HCT116 (cell line): Measurements from ENCODE around the gene TRNAU1AP. TPM values are rescaled to one million over a fixed set of nuclear protein-coding genes. Genes with fewer than 3 reads are reported as not detected.

Source experiments
- ATAC-seq: fragments of 200-7000 bp; cut with Tn5 transposase; 2 replicates; pipeline ENCODE4 v1.9.1; 2020; ENCODE audit warnings: mild to moderate bottlenecking, moderate library complexity
- BruUV-seq: library from RNA; stranded (reverse); fragments of 400-500 nt; replicated peaks from 2 replicates; lab custom pipeline; 2021; lab: Mats Ljungman, UMichigan
- CTCF ChIA-PET: fragments of 300-600 bp; sonication (Branson Sonifier 250); formaldehyde crosslinking; loops from one replicate; lab custom pipeline; 2021; ENCODE audit warnings: antibody characterized with exemption; lab: Charles Lee
- POLR2A ChIA-PET: fragments of 300-600, 350-600 bp; sonication (Branson Sonifier 250); formaldehyde crosslinking; loops from one replicate; lab custom pipeline; 2021; ENCODE audit warnings: antibody characterized with exemption; lab: Charles Lee
- RAD21 ChIA-PET, 2 experiments: fragments of 300-600 bp; sonication (Branson Sonifier 250); formaldehyde crosslinking; loops; one replicate each; lab custom pipeline; 2023; ENCODE audit warnings: low total read pairs in 2 of 2; ENCODE audit not compliant: uncharacterized antibody in 2 of 2, unreplicated experiment in 2 of 2, low non-redundant PET in 1 of 2; lab: Charles Lee
- DNase-seq: peaks from one replicate; pipeline ENCODE4 v3.0.0-alpha.2; 2010; ENCODE audit warnings: low read depth, low spot score
- H2AFZ ChIP-seq: fragments of 200-600 bp; shearing (Covaris generic), sonication (generic); 2 replicates; pipeline ENCODE4 v1.6.1; 2017; ENCODE audit warnings: low read depth, mixed run types, mixed read lengths, antibody characterized with exemption, low read length; ENCODE audit not compliant: poor library complexity, severe bottlenecking
- H3K27ac ChIP-seq: 2 replicates; pipeline ENCODE4 v1.5.1; 2012; ENCODE audit warnings: low read depth, low read length
- H3K27me3 ChIP-seq: fragments of 200-600 bp; sonication (generic); 2 replicates; pipeline ENCODE4 v1.6.1; 2016; ENCODE audit warnings: mixed run types, low read length, mixed read lengths; ENCODE audit not compliant: insufficient read depth
- H3K36me3 ChIP-seq, 2 experiments: fragments of 200-500 bp in 1 of 2; fragments of 200-600 bp in 1 of 2; sonication (Bioruptor generic) in 1 of 2; sonication (generic) in 1 of 2; 2 replicates each; pipeline versions ENCODE4 v1.5.1 to v1.6.1; 2014 to 2016; ENCODE audit warnings: low read length in 2 of 2, inconsistent platforms in 1 of 2, mixed read lengths in 1 of 2, mixed run types in 1 of 2; ENCODE audit not compliant: insufficient read depth in 2 of 2, control insufficient read depth in 1 of 2
- H3K4me1 ChIP-seq, 2 experiments: fragments of 200-600 bp in 1 of 2; sonication (generic) in 1 of 2; 2 replicates each; pipeline versions ENCODE4 v1.5.1 to v1.6.1; 2012 to 2017; ENCODE audit warnings: low read length in 2 of 2, inconsistent platforms in 1 of 2, mild to moderate bottlenecking in 1 of 2, mixed read lengths in 1 of 2, mixed run types in 1 of 2, moderate library complexity in 1 of 2; ENCODE audit not compliant: insufficient read depth in 2 of 2, control insufficient read depth in 1 of 2
- H3K4me2 ChIP-seq: fragments of 200-600 bp; sonication (generic); 2 replicates; pipeline ENCODE4 v1.6.1; 2017; ENCODE audit warnings: mixed run types, low read length, mixed read lengths
- H3K4me3 ChIP-seq, 2 experiments: fragments of 200-600 bp in 1 of 2; sonication (generic) in 1 of 2; replicated peaks in 1 of 2; 2 replicates each; pipeline ENCODE4 v1.5.1; 2011 to 2016; ENCODE audit warnings: low read length in 2 of 2, control low read depth in 1 of 2, low read depth in 1 of 2, mild to moderate bottlenecking in 1 of 2, mixed read lengths in 1 of 2, mixed run types in 1 of 2
- H3K79me2 ChIP-seq: fragments of 200-600 bp; sonication (generic); 2 replicates; pipeline ENCODE4 v1.6.1; 2017; ENCODE audit warnings: mild to moderate bottlenecking, mixed run types, low read length, moderate library complexity, mixed read lengths; ENCODE audit not compliant: insufficient read depth
- H3K9ac ChIP-seq: fragments of 200-600 bp; sonication (generic); 2 replicates; pipeline ENCODE4 v1.6.1; 2016; ENCODE audit warnings: low read length, mixed read lengths
- H3K9me2 ChIP-seq: fragments of 200-600 bp; sonication (generic), shearing (Covaris generic); 2 replicates; pipeline ENCODE4 v1.6.1; 2017; ENCODE audit warnings: mixed run types, mild to moderate bottlenecking, moderate library complexity; ENCODE audit not compliant: insufficient read depth
- H3K9me3 ChIP-seq, 2 experiments: fragments of 200-500 bp in 1 of 2; fragments of 200-600 bp in 1 of 2; sonication (Bioruptor generic) in 1 of 2; sonication (generic) in 1 of 2; 2 replicates each; pipeline ENCODE4 v1.6.1; 2014 to 2017; ENCODE audit warnings: low read length in 2 of 2, mixed read lengths in 2 of 2, inconsistent platforms in 1 of 2, low read depth in 1 of 2, mild to moderate bottlenecking in 1 of 2, mixed run types in 1 of 2, moderate library complexity in 1 of 2; ENCODE audit not compliant: control insufficient read depth in 1 of 2, insufficient read depth in 1 of 2
- H4K20me1 ChIP-seq: fragments of 200-600 bp; sonication (generic), shearing (Covaris generic); 2 replicates; pipeline ENCODE4 v1.6.1; 2017; ENCODE audit warnings: mixed run types, mild to moderate bottlenecking, moderate library complexity; ENCODE audit not compliant: insufficient read depth
- CBX3 ChIP-seq: IDR thresholded peaks from 2 replicates; pipeline ENCODE4 v1.6.1; 2012; ENCODE audit warnings: low read depth
- CEBPB ChIP-seq: IDR thresholded peaks from 2 replicates; pipeline ENCODE4 v1.6.1; 2012; ENCODE audit warnings: low read depth
- EGR1 ChIP-seq: IDR thresholded peaks from 2 replicates; pipeline ENCODE4 v1.6.1; 2012; ENCODE audit warnings: low read depth
- ELF1 ChIP-seq: IDR thresholded peaks from 2 replicates; pipeline ENCODE4 v1.6.1; 2012; ENCODE audit warnings: low read depth, borderline replicate concordance
- EZH2 ChIP-seq: fragments of 200-600 bp; sonication (generic); IDR thresholded peaks from 2 replicates; pipeline ENCODE4 v1.6.1; 2017; ENCODE audit warnings: antibody characterized with exemption, mixed run types
- EZH2phosphoT487 ChIP-seq: fragments of 200-600 bp; IDR thresholded peaks from 2 replicates; pipeline ENCODE4 v1.6.1; 2018; ENCODE audit warnings: antibody characterized with exemption, borderline replicate concordance
- FOSL1 ChIP-seq: IDR thresholded peaks from 2 replicates; pipeline ENCODE4 v1.6.1; 2012; ENCODE audit warnings: low read depth
- JUND ChIP-seq: IDR thresholded peaks from 2 replicates; pipeline ENCODE4 v1.6.1; 2012
- POLR2A ChIP-seq: IDR thresholded peaks from 2 replicates; pipeline ENCODE4 v1.7.0; 2011; ENCODE audit warnings: borderline replicate concordance; ENCODE audit not compliant: insufficient read depth, insufficient read length; ENCODE audit errors: extremely low read depth
- RAD21 ChIP-seq: IDR thresholded peaks from 2 replicates; pipeline ENCODE4 v1.6.1; 2012; ENCODE audit warnings: low read depth, mild to moderate bottlenecking
- SIN3A ChIP-seq: IDR thresholded peaks from 2 replicates; pipeline ENCODE4 v1.6.1; 2012; ENCODE audit warnings: low read depth
- SP1 ChIP-seq: IDR thresholded peaks from 2 replicates; pipeline ENCODE4 v1.6.1; 2012; ENCODE audit warnings: low read depth
- SRF ChIP-seq: IDR thresholded peaks from 2 replicates; pipeline ENCODE4 v1.6.1; 2012; ENCODE audit warnings: low read depth
- TCF7L2 ChIP-seq: IDR thresholded peaks from 2 replicates; pipeline ENCODE4 v1.7.0; 2011; ENCODE audit warnings: borderline replicate concordance, inconsistent platforms; ENCODE audit not compliant: insufficient read depth, insufficient read length; ENCODE audit errors: extremely low read depth
- YY1 ChIP-seq: IDR thresholded peaks from 2 replicates; pipeline ENCODE4 v1.6.1; 2011; ENCODE audit warnings: low read length, low read depth, moderate library complexity, mild to moderate bottlenecking; ENCODE audit not compliant: insufficient replicate concordance; ENCODE audit errors: extremely low read depth
- ZFX ChIP-seq: fragments of 450-650 bp; IDR thresholded peaks from 2 replicates; pipeline ENCODE4 v1.6.1; 2017
- intact Hi-C: fragments of 100-400 bp; cut with micrococcal nuclease; formaldehyde crosslinking; loops from 2 replicates; pipeline ENCODE4 v1.10.0; 2022
- total RNA-seq: library from RNA; stranded (reverse); gene quantifications from one replicate; pipeline ENCODE4 v1.2.1, GENCODE V29; 2021; ENCODE audit not compliant: unreplicated experiment
- TF ChIP-seq, protein P1 (sequence below), 3 experiments: fragments of 200-600 bp in 1 of 3; sonication (generic) in 1 of 3; IDR thresholded peaks in 2 of 3; conservative IDR thresholded peaks in 1 of 3; 2 replicates each; pipeline ENCODE4 v1.5.1; 2012 to 2017; ENCODE audit warnings: low read depth in 2 of 3, low read length in 2 of 3, antibody characterized with exemption in 1 of 3, borderline replicate concordance in 1 of 3, control low read depth in 1 of 3, mild to moderate bottlenecking in 1 of 3, mixed read lengths in 1 of 3, mixed run types in 1 of 3, moderate library complexity in 1 of 3; ENCODE audit not compliant: insufficient read depth in 1 of 3
- TF ChIP-seq, protein P2 (sequence below): IDR thresholded peaks from 2 replicates; pipeline ENCODE4 v1.6.1; 2012
- TF ChIP-seq, protein P3 (sequence below): IDR thresholded peaks from 2 replicates; pipeline ENCODE4 v1.6.1; 2011; ENCODE audit warnings: mild to moderate bottlenecking, low read length, moderate library complexity; ENCODE audit not compliant: insufficient replicate concordance; ENCODE audit errors: extremely low read depth
- TF ChIP-seq, protein P4 (sequence below): IDR thresholded peaks from 2 replicates; pipeline ENCODE4 v1.6.1; 2012

Gene TRNAU1AP
- total RNA-seq, 1 experiment from 2014 or later, result 29.7 TPM

DNA sequence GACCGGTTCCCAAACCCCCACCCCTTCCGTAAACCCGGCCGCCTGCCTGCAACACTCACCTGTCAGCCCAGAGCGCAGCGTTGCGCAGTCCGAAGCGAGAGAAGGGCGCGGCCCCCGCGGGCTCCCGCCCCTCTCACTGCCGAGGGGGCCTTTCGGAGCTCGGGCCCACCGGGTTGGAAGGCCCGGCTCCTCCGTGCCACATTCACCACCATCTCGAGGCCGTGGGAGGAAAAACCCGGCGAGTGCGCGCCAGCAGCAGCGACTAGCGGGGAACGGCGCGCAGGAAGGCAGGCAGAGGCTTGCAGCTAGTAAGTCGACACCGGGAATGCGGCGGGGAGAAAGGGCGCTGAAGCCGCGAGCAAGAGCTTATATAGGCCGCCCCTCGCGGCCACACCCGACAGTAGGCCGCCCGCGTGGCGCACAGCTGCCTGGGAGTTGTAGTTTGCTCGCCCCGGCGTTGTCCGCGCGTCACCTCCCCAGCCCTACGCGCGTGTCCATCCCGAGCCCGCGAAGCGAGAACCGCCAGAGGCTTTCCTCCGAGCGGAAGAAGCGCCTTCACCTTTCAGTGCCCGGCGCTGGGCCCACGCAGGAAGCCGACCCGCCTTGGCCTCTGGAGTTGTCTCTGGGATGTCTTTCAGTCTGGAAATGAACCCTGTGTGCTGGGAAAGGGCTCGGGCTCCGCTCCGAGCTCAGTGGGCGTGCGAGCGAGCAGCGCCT is 28.8 kb downstream of the TRNAU1AP start:
- peak; percentile 90 for DNase-seq
- Histone ChIP-seq H3K4me2 (peak overlapping the region; percentile 85), H3K27ac (peak overlapping the region; percentile 93), H4K20me1 (peaks cover 29% of the 10 kb centered on the region; the same call in 1 of the 2 replicates), H3K9ac (peak overlapping the region; percentile 96), H3K79me2 (peaks cover 32% of the 10 kb centered on the region), H2AFZ (no peak overlapping the region), H3K9me3 (no peaks in the 10 kb centered on the region), H3K4me3 (peak overlapping the region; percentile 97 to 99), H3K4me1 (peaks cover 9 to 29% of the 10 kb centered on the region in 2 experiments; a peak in 3 of 4 replicates), H3K9me2 (no peaks in the 10 kb centered on the region), H3K36me3 (peaks cover 21 to 40% of the 10 kb centered on the region in 2 experiments; a peak in 3 of 4 replicates), H3K27me3 (no peaks in the 10 kb centered on the region)
- intact Hi-C loops, result no loop called here
- CTCF ChIA-PET, result interaction anchor here (0.5 to 1.5 kb wide), 4 partner anchors 21 to 718 kb away, joined by 3 to 10 read pairs (median 3); no protein-coding TSS in a partner anchor
- POLR2A ChIA-PET, result interaction anchor here (0.6 to 2.8 kb wide), 39 partner anchors 8 to 558 kb away, joined by 3 to 27 read pairs (median 4); partner anchors contain the start of genes ATP5IF1, EPB41, MED18 and RNU11
- peak; percentile 79 for ATAC-seq
- RAD21 ChIA-PET, result interaction anchor here in 1 of 2 experiments (0.5 kb wide), 1 partner anchor 41 kb away, joined by 4 read pairs; no protein-coding TSS in a partner anchor
- BruUV-seq, result no TSS peak
- TF ChIP-seq ELF1, result no peak
- TF ChIP-seq SIN3A, result peak; percentile 100
- TF ChIP-seq, protein P1, sequence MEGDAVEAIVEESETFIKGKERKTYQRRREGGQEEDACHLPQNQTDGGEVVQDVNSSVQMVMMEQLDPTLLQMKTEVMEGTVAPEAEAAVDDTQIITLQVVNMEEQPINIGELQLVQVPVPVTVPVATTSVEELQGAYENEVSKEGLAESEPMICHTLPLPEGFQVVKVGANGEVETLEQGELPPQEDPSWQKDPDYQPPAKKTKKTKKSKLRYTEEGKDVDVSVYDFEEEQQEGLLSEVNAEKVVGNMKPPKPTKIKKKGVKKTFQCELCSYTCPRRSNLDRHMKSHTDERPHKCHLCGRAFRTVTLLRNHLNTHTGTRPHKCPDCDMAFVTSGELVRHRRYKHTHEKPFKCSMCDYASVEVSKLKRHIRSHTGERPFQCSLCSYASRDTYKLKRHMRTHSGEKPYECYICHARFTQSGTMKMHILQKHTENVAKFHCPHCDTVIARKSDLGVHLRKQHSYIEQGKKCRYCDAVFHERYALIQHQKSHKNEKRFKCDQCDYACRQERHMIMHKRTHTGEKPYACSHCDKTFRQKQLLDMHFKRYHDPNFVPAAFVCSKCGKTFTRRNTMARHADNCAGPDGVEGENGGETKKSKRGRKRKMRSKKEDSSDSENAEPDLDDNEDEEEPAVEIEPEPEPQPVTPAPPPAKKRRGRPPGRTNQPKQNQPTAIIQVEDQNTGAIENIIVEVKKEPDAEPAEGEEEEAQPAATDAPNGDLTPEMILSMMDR (IDR thresholded peaks at IDR 0.05 in 2 of 3, conservative IDR thresholded peaks at IDR 0.05 in 1 of 3; ENCODE audit: borderline replicate concordance in 1 of 3, insufficient read depth in 1 of 3, low read depth in 2 of 3, low read length in 2 of 3), result 0 out of 6 replicates have a peak, but pooled peaks of 1 of the 3 experiments have one; percentile 2
- TF ChIP-seq SP1, result peak; percentile 79
- peak; percentile 51 for TF ChIP-seq TCF7L2
- no peak for TF ChIP-seq EZH2
- TF ChIP-seq SRF, result no peak; the same call in 1 of the 2 replicates
- TF ChIP-seq, protein P2, sequence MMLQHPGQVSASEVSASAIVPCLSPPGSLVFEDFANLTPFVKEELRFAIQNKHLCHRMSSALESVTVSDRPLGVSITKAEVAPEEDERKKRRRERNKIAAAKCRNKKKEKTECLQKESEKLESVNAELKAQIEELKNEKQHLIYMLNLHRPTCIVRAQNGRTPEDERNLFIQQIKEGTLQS, result no peak
- no peak for TF ChIP-seq RAD21
- TF ChIP-seq, protein P3, sequence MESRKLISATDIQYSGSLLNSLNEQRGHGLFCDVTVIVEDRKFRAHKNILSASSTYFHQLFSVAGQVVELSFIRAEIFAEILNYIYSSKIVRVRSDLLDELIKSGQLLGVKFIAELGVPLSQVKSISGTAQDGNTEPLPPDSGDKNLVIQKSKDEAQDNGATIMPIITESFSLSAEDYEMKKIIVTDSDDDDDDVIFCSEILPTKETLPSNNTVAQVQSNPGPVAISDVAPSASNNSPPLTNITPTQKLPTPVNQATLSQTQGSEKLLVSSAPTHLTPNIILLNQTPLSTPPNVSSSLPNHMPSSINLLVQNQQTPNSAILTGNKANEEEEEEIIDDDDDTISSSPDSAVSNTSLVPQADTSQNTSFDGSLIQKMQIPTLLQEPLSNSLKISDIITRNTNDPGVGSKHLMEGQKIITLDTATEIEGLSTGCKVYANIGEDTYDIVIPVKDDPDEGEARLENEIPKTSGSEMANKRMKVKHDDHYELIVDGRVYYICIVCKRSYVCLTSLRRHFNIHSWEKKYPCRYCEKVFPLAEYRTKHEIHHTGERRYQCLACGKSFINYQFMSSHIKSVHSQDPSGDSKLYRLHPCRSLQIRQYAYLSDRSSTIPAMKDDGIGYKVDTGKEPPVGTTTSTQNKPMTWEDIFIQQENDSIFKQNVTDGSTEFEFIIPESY, result peak; percentile 74
- TF ChIP-seq FOSL1, result peak; percentile 7; the same call in 1 of the 2 replicates
- TF ChIP-seq, protein P4, sequence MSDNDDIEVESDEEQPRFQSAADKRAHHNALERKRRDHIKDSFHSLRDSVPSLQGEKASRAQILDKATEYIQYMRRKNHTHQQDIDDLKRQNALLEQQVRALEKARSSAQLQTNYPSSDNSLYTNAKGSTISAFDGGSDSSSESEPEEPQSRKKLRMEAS, result peak; percentile 98
- TF ChIP-seq POLR2A, result peak; percentile 99
- peak; percentile 85 for TF ChIP-seq ZFX
- TF ChIP-seq CBX3, result peak; percentile 86; the same call in 1 of the 2 replicates
- no peak for TF ChIP-seq CEBPB
- TF ChIP-seq EGR1, result peak; percentile 39; the same call in 1 of the 2 replicates
- peak; percentile 43; the same call in 1 of the 2 replicates for TF ChIP-seq JUND
- no peak for TF ChIP-seq EZH2phosphoT487
- TF ChIP-seq YY1, result peak; percentile 81
